AG09319 (cell line): ENCODE results near the gene ZBTB38.

ENCODE experiments used
- DNase-seq: peaks from one replicate; pipeline ENCODE4 v3.0.0-alpha.2; 2010; ENCODE audit warnings: low read depth; ENCODE audit errors: extremely low read depth
- CTCF ChIP-seq: IDR thresholded peaks from 2 replicates; pipeline ENCODE4 v1.5.1; 2011; ENCODE audit warnings: low read depth, mild to moderate bottlenecking, inconsistent platforms, low read length, moderate library complexity

The ZBTB38 gene

GRCh38 chr3:141368062-141368924, at the start of gene ZBTB38:
Gene ZBTB38 (plus strand): TSS chr3:141368504. CDS start chr3:141442389, 73,885 bp downstream.
- no peak for TF ChIP-seq CTCF
- DNase-seq, result peak; percentile 73

- no peak for DNase-seq
- no peak for TF ChIP-seq CTCF
Observed at GRCh38 chr3:141320399-141321108, 47.8 kb upstream of the ZBTB38 start.

- no peak for TF ChIP-seq CTCF
Observed at GRCh38 chr3:141321109-141321497, 47.2 kb upstream of the ZBTB38 start.

GRCh38 chr3:141323936-141324704, 44.2 kb upstream of the ZBTB38 start:
- DNase-seq, result no peak
- TF ChIP-seq CTCF, result no peak

More at GRCh38 chr3:141321109-141321497, 47.2 kb upstream of the ZBTB38 start:
- no peak for DNase-seq

- DNase-seq, result no peak
- no peak for TF ChIP-seq CTCF
Observed at GRCh38 chr3:141326123-141326522, 42.2 kb upstream of the ZBTB38 start.

- no peak for DNase-seq
- TF ChIP-seq CTCF, result no peak
Observed at GRCh38 chr3:141326626-141327025, 41.7 kb upstream of the ZBTB38 start.
